ENCODE results near the gene KIAA0232. TPM values are rescaled to one million over a fixed set of nuclear protein-coding genes. Genes with fewer than 3 reads are reported as not detected.
A peak's percentile ranks its signal among the peaks of the same experiment; 100 is the strongest.

The KIAA0232 gene
- total and polyA plus RNA-seq, 2 experiments from 2014 or later, result 11.3 to 34.3 TPM

GRCh38 chr4:6891436-6892170, 109.1 kb downstream of the KIAA0232 start:
- Histone ChIP-seq H2AFZ (no peak overlapping the region), H3K36me3 (replicated peaks; ENCODE audit: insufficient read depth, low read depth) (no peaks in the 10 kb centered on the region), H3K4me1 (ENCODE audit: insufficient read depth) (peaks cover 28% of the 10 kb centered on the region), H3K27me3 (no peaks in the 10 kb centered on the region), H3K9me3 (ENCODE audit: low read depth) (no peaks in the 10 kb centered on the region), H3K27ac (peak overlapping the region; percentile 78), H3K9me2 (replicated peaks; ENCODE audit: insufficient read depth) (no peaks in the 10 kb centered on the region), H3K4me3 (no peak overlapping the region), H4K20me1 (ENCODE audit: insufficient read depth, poor library complexity, severe bottlenecking) (no peaks in the 10 kb centered on the region), H3K79me2 (no peaks in the 10 kb centered on the region), H3K4me2 (peak overlapping the region; percentile 56)
- TF ChIP-seq CTCF (IDR thresholded peaks at IDR 0.05; ENCODE audit: poor library complexity) (no peak), EZH2phosphoT487 (IDR thresholded peaks at IDR 0.05; ENCODE audit: low read depth, severe bottlenecking, unreplicated experiment) (no peak), EZH2 (IDR thresholded peaks at IDR 0.05; ENCODE audit: borderline replicate concordance) (no peak)
- 88% methylated on average over 10 of the region's 10 CpGs for WGBS (ENCODE audit: low lambda C conversion rate, missing lambda C conversion rate)
- no peak for DNase-seq (ENCODE audit: low spot score)

GRCh38 chr4:6892190-6892908, 109.8 kb downstream of the KIAA0232 start:
- 56% methylated on average over 20 of the region's 20 CpGs for WGBS (ENCODE audit: low lambda C conversion rate, missing lambda C conversion rate)
- Histone ChIP-seq H4K20me1 (ENCODE audit: insufficient read depth, poor library complexity, severe bottlenecking) (no peaks in the 10 kb centered on the region), H3K4me3 (no peak overlapping the region), H3K79me2 (no peaks in the 10 kb centered on the region), H3K36me3 (replicated peaks; ENCODE audit: insufficient read depth, low read depth) (no peaks in the 10 kb centered on the region), H3K9me3 (ENCODE audit: low read depth) (no peaks in the 10 kb centered on the region), H3K9me2 (replicated peaks; ENCODE audit: insufficient read depth) (no peaks in the 10 kb centered on the region), H3K4me1 (ENCODE audit: insufficient read depth) (peaks cover 28% of the 10 kb centered on the region), H3K27me3 (no peaks in the 10 kb centered on the region), H3K4me2 (peak overlapping the region; percentile 56), H2AFZ (no peak overlapping the region), H3K27ac (peak overlapping the region; percentile 78)
- peak; percentile 47 for DNase-seq (ENCODE audit: low spot score)
- TF ChIP-seq EZH2phosphoT487 (IDR thresholded peaks at IDR 0.05; ENCODE audit: low read depth, severe bottlenecking, unreplicated experiment), result no peak
- TF ChIP-seq CTCF (IDR thresholded peaks at IDR 0.05; ENCODE audit: poor library complexity), result peak; percentile 24

- H3K4me3 ChIP-seq, result no peak overlapping the region
- H3K36me3 ChIP-seq (replicated peaks; ENCODE audit: insufficient read depth, low read depth), result no peaks in the 10 kb centered on the region
- H3K27me3 ChIP-seq, result no peaks in the 10 kb centered on the region
- no peak for TF ChIP-seq EZH2phosphoT487 (IDR thresholded peaks at IDR 0.05; ENCODE audit: low read depth, severe bottlenecking, unreplicated experiment)
- TF ChIP-seq EZH2 (IDR thresholded peaks at IDR 0.05; ENCODE audit: borderline replicate concordance), result no peak
- TF ChIP-seq CTCF (IDR thresholded peaks at IDR 0.05; ENCODE audit: poor library complexity), result no peak
- DNase-seq (ENCODE audit: low spot score), result no peak
- H3K9me2 ChIP-seq (replicated peaks; ENCODE audit: insufficient read depth), result no peaks in the 10 kb centered on the region
- WGBS (ENCODE audit: low lambda C conversion rate, missing lambda C conversion rate), result 87% methylated on average over 6 of the region's 6 CpGs
- H3K4me1 ChIP-seq (ENCODE audit: insufficient read depth), result peaks cover 28% of the 10 kb centered on the region
- peak overlapping the region; percentile 78 for H3K27ac ChIP-seq
- no peak overlapping the region for H3K4me2 ChIP-seq
- no peaks in the 10 kb centered on the region for H3K9me3 ChIP-seq (ENCODE audit: low read depth)
- H4K20me1 ChIP-seq (ENCODE audit: insufficient read depth, poor library complexity, severe bottlenecking), result no peaks in the 10 kb centered on the region
- H2AFZ ChIP-seq, result no peak overlapping the region
- no peaks in the 10 kb centered on the region for H3K79me2 ChIP-seq
These were observed 110.3 kb downstream of the KIAA0232 start for GRCh38 chr4:6892909-6893202.
